ENCODE results near the gene CHAT.

Gene CHAT

DNA sequence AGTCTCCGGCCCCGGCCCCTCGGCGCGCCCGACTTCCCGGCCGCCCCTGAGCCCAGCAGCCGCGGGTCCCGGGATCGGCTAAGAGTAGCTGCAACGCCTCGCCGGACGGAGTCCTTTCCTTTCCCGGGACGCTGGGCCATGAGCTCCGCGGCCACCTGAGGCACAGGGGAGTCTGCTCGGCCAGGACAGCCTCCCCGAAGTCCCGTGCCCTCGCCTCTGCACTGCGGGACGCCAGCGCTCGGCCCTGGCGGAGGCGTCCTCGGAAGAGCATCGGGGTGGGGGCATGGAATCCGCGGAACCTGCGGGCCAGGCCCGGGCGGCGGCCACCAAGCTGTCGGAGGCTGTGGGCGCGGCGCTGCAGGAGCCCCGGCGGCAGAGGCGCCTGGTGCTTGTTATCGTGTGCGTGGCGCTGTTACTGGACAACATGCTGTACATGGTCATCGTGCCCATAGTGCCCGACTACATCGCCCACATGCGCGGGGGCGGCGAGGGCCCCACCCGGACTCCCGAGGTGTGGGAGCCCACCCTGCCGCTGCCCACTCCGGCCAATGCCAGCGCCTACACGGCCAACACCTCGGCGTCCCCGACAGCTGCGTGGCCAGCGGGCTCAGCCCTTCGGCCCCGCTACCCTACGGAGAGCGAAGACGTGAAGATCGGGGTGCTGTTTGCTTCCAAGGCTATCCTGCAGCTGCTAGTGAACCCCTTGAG lies 3.2 kb upstream of the CHAT start:
- TF ChIP-seq EZH2phosphoT487 (IDR thresholded peaks at IDR 0.05; ENCODE audit: borderline replicate concordance, low read length): no peak
- TF ChIP-seq, protein P1, sequence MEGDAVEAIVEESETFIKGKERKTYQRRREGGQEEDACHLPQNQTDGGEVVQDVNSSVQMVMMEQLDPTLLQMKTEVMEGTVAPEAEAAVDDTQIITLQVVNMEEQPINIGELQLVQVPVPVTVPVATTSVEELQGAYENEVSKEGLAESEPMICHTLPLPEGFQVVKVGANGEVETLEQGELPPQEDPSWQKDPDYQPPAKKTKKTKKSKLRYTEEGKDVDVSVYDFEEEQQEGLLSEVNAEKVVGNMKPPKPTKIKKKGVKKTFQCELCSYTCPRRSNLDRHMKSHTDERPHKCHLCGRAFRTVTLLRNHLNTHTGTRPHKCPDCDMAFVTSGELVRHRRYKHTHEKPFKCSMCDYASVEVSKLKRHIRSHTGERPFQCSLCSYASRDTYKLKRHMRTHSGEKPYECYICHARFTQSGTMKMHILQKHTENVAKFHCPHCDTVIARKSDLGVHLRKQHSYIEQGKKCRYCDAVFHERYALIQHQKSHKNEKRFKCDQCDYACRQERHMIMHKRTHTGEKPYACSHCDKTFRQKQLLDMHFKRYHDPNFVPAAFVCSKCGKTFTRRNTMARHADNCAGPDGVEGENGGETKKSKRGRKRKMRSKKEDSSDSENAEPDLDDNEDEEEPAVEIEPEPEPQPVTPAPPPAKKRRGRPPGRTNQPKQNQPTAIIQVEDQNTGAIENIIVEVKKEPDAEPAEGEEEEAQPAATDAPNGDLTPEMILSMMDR (IDR thresholded peaks at IDR 0.05; ENCODE audit: low read depth, low read length, poor library complexity, severe bottlenecking): no peak
- no peaks in the 10 kb centered on the region for H3K9me2 ChIP-seq (replicated peaks; ENCODE audit: control insufficient read depth, low read length)
- no peaks in the 10 kb centered on the region for H3K36me3 ChIP-seq (ENCODE audit: control insufficient read depth, low read length)
- no peak overlapping the region for H3K27ac ChIP-seq (ENCODE audit: low read depth, low read length)
- no peaks in the 10 kb centered on the region for H4K20me1 ChIP-seq (ENCODE audit: control insufficient read depth, insufficient read depth, low read depth, low read length)
- H3K27me3 ChIP-seq (ENCODE audit: control insufficient read depth, low read length): no peaks in the 10 kb centered on the region
- H3K4me3 ChIP-seq (ENCODE audit: low read length): no peak overlapping the region
- no peak overlapping the region for H3K4me2 ChIP-seq (ENCODE audit: low read length)
- no peaks in the 10 kb centered on the region for H3F3A ChIP-seq (ENCODE audit: control insufficient read depth, insufficient read depth)
- H3K79me2 ChIP-seq (ENCODE audit: control insufficient read depth, low read length): no peaks in the 10 kb centered on the region
- H3K4me1 ChIP-seq (ENCODE audit: control insufficient read depth, low read length): no peaks in the 10 kb centered on the region
- H3K9me3 ChIP-seq (ENCODE audit: control insufficient read depth, insufficient read depth, low read length): no peaks in the 10 kb centered on the region; the same call in 1 of the 2 replicates

- H3K4me2 ChIP-seq (ENCODE audit: low read length): no peak overlapping the region
- TF ChIP-seq EZH2phosphoT487 (IDR thresholded peaks at IDR 0.05; ENCODE audit: borderline replicate concordance, low read length): no peak
- TF ChIP-seq, protein P1 (IDR thresholded peaks at IDR 0.05; ENCODE audit: low read depth, low read length, poor library complexity, severe bottlenecking): no peak
Observed at GRCh38 chr10:49611166-49611815, 2.5 kb upstream of the CHAT start.

DNA sequence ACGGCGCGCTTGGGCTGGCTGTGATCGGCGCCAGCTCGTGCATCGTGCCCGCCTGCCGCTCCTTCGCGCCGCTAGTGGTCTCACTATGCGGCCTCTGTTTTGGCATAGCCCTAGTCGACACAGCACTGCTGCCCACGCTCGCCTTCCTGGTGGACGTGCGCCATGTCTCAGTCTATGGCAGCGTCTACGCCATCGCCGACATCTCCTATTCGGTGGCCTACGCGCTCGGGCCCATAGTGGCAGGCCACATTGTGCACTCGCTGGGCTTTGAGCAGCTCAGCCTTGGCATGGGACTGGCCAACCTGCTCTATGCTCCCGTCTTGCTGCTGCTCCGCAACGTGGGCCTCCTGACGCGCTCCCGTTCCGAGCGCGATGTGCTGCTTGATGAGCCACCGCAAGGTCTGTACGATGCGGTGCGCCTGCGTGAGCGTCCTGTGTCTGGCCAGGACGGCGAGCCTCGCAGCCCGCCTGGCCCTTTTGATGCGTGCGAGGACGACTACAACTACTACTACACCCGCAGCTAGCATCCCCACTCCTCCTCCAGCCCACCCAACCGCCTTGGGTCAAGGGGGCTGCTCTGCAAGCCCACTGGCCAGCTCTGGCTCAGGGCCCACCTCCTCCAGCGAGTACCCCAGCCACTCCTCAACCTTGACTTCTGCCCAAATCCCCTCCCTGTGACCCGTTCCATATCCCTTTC lies 1.9 kb upstream of the CHAT start:
- TF ChIP-seq, protein P1 (IDR thresholded peaks at IDR 0.05; ENCODE audit: low read depth, low read length, poor library complexity, severe bottlenecking): no peak
- no peak for TF ChIP-seq EZH2phosphoT487 (IDR thresholded peaks at IDR 0.05; ENCODE audit: borderline replicate concordance, low read length)
- H3K9me2 ChIP-seq (replicated peaks; ENCODE audit: control insufficient read depth, low read length): no peaks in the 10 kb centered on the region
- no peak overlapping the region for H3K27ac ChIP-seq (ENCODE audit: low read depth, low read length)
- H3K36me3 ChIP-seq (ENCODE audit: control insufficient read depth, low read length): no peaks in the 10 kb centered on the region
- H3K4me1 ChIP-seq (ENCODE audit: control insufficient read depth, low read length): no peaks in the 10 kb centered on the region
- no peaks in the 10 kb centered on the region for H3K27me3 ChIP-seq (ENCODE audit: control insufficient read depth, low read length)
- no peak overlapping the region for H3K4me2 ChIP-seq (ENCODE audit: low read length)
- H4K20me1 ChIP-seq (ENCODE audit: control insufficient read depth, insufficient read depth, low read depth, low read length): no peaks in the 10 kb centered on the region
- no peaks in the 10 kb centered on the region; the same call in 1 of the 2 replicates for H3K9me3 ChIP-seq (ENCODE audit: control insufficient read depth, insufficient read depth, low read length)
- no peaks in the 10 kb centered on the region for H3K79me2 ChIP-seq (ENCODE audit: control insufficient read depth, low read length)
- H3F3A ChIP-seq (ENCODE audit: control insufficient read depth, insufficient read depth): no peaks in the 10 kb centered on the region
- H3K4me3 ChIP-seq (ENCODE audit: low read length): no peak overlapping the region

More at GRCh38 chr10:49611166-49611815, 2.5 kb upstream of the CHAT start:
- H3K4me1 ChIP-seq (ENCODE audit: control insufficient read depth, low read length): no peaks in the 10 kb centered on the region
- no peaks in the 10 kb centered on the region for H3F3A ChIP-seq (ENCODE audit: control insufficient read depth, insufficient read depth)
- H3K36me3 ChIP-seq (ENCODE audit: control insufficient read depth, low read length): no peaks in the 10 kb centered on the region
- no peaks in the 10 kb centered on the region for H3K9me2 ChIP-seq (replicated peaks; ENCODE audit: control insufficient read depth, low read length)
- no peaks in the 10 kb centered on the region; the same call in 1 of the 2 replicates for H3K9me3 ChIP-seq (ENCODE audit: control insufficient read depth, insufficient read depth, low read length)
- no peaks in the 10 kb centered on the region for H4K20me1 ChIP-seq (ENCODE audit: control insufficient read depth, insufficient read depth, low read depth, low read length)
- H3K27me3 ChIP-seq (ENCODE audit: control insufficient read depth, low read length): no peaks in the 10 kb centered on the region
- no peaks in the 10 kb centered on the region for H3K79me2 ChIP-seq (ENCODE audit: control insufficient read depth, low read length)
- no peak overlapping the region for H3K4me3 ChIP-seq (ENCODE audit: low read length)
- H3K27ac ChIP-seq (ENCODE audit: low read depth, low read length): no peak overlapping the region
